Measurements from ENCODE around the gene ETFB.

ETFB gene

GRCh38 chr19:51327066-51328001, 38.9 kb downstream of the ETFB start:
- DNase-seq (ENCODE audit: low read depth in 2 of 2) = no peak

GRCh38 chr19:51326216-51327065, 39.7 kb downstream of the ETFB start:
- DNase-seq (ENCODE audit: low read depth in 2 of 2) = no peak

GRCh38 chr19:51325161-51325976, 40.8 kb downstream of the ETFB start:
- DNase-seq (ENCODE audit: low read depth in 2 of 2) = no peak

- no peak for DNase-seq (ENCODE audit: low read depth in 2 of 2)
These were observed 42.1 kb downstream of the ETFB start for GRCh38 chr19:51324167-51324481.

- DNase-seq (ENCODE audit: low read depth in 2 of 2) = no peak
These were observed 42.6 kb downstream of the ETFB start for GRCh38 chr19:51323481-51324166.

- no peak for DNase-seq (ENCODE audit: low read depth in 2 of 2)
These were observed 44.4 kb downstream of the ETFB start for GRCh38 chr19:51321799-51322198.

GRCh38 chr19:51320280-51320657, 45.9 kb downstream of the ETFB start:
- DNase-seq (ENCODE audit: low read depth in 2 of 2) = no peak

- DNase-seq (ENCODE audit: low read depth in 2 of 2) = no peak
These were observed 46.4 kb downstream of the ETFB start for GRCh38 chr19:51319649-51320279.

GRCh38 chr19:51318687-51319648, 47.2 kb downstream of the ETFB start:
- no peak for DNase-seq (ENCODE audit: low read depth in 2 of 2)

- DNase-seq (ENCODE audit: low read depth in 2 of 2) = no peak
These were observed 48.2 kb downstream of the ETFB start for GRCh38 chr19:51317968-51318367.

- DNase-seq (ENCODE audit: low read depth in 2 of 2) = no peak
These were observed 48.8 kb downstream of the ETFB start for GRCh38 chr19:51317376-51317775.

- no peak for DNase-seq (ENCODE audit: low read depth in 2 of 2)
These were observed 49.5 kb downstream of the ETFB start for GRCh38 chr19:51316688-51317087.

- no peak for DNase-seq (ENCODE audit: low read depth in 2 of 2)
These were observed 54.6 kb downstream of the ETFB start, which contains the start of gene IGLON5 for GRCh38 chr19:51311351-51312257. Gene IGLON5, plus strand, starts transcription at chr19:51311644. Its CDS starts 204 bp downstream, at chr19:51311848.

- DNase-seq (ENCODE audit: low read depth in 2 of 2) = no peak
These were observed 60.7 kb downstream of the ETFB start for GRCh38 chr19:51305479-51305878.

- no peak for DNase-seq (ENCODE audit: low read depth in 2 of 2)
These were observed 64.9 kb downstream of the ETFB start for GRCh38 chr19:51301266-51301665.

- no peak for DNase-seq (ENCODE audit: low read depth in 2 of 2)
These were observed 68.8 kb downstream of the ETFB start for GRCh38 chr19:51297406-51297805.

GRCh38 chr19:51296336-51297093, 69.7 kb downstream of the ETFB start:
- DNase-seq (ENCODE audit: low read depth in 2 of 2) = no peak

Data from stimulated activated CD8-positive, alpha-beta memory T cell treated with anti-CD3 and anti-CD28 coated beads, Interleukin-15, amount 100 ng/mL, for 4 hours (primary cell).